Spleen (tissue), 7 donors: ENCODE data around the gene B4GALNT2.

Source experiments
- CTCF ChIP-seq, 11 experiments: fragments of 200-600 bp in 7 of 11; fragments of 450-650 bp in 4 of 11; sonication (generic) in 4 of 11; IDR thresholded peaks in 8 of 11; conservative IDR thresholded peaks in 3 of 11; 1 replicate in 7 of 11; 2 replicates in 4 of 11; pipeline versions ENCODE4 v1.4.0 to v1.8.0; 2016 to 2021; ENCODE audit warnings: antibody characterized with exemption in 11 of 11, inconsistent platforms in 4 of 11, mild to moderate bottlenecking in 1 of 11
- POLR2A ChIP-seq, 3 donors: fragments of 450-650 bp; IDR thresholded peaks; one replicate each; pipeline ENCODE4 v1.5.1; 2017; ENCODE audit warnings: antibody characterized with exemption in 3 of 3, mild to moderate bottlenecking in 1 of 3
- POLR2AphosphoS5 ChIP-seq, 3 donors: sonication (generic); formaldehyde crosslinking; IDR thresholded peaks; one replicate each; pipeline ENCODE4 v1.5.1; 2017; ENCODE audit warnings: antibody characterized with exemption in 3 of 3
- donor health status: DM: no; HTN: no; CAD: no; lungs with moderate emphysema.
- donor health status: DM: no; HTN: no; CAD: no.
- donor health status: DM: no; HTN: no; CAD: no.

GRCh38 chr17:49224198-49224996, 91.8 kb downstream of the B4GALNT2 start:
- TF ChIP-seq POLR2AphosphoS5 (IDR thresholded peaks at IDR 0.05): peak; percentile 80 to 93 (median 85)
- TF ChIP-seq CTCF (IDR thresholded peaks at IDR 0.05 in 8 of 11, conservative IDR thresholded peaks at IDR 0.05 in 3 of 11): no peak
- no peak for TF ChIP-seq POLR2A (IDR thresholded peaks at IDR 0.05)
